HG03354 (cell line): ENCODE measurements around the gene XAB2.
A peak's percentile ranks its signal among the peaks of the same experiment; 100 is the strongest.

Source experiments
- ATAC-seq: cut with Tn5 transposase; IDR thresholded peaks from one replicate; pipeline ENCODE4 v1.9.1; 2021; ENCODE audit warnings: mild to moderate bottlenecking; ENCODE audit not compliant: unreplicated experiment, poor library complexity, severe bottlenecking

Gene XAB2

DNA sequence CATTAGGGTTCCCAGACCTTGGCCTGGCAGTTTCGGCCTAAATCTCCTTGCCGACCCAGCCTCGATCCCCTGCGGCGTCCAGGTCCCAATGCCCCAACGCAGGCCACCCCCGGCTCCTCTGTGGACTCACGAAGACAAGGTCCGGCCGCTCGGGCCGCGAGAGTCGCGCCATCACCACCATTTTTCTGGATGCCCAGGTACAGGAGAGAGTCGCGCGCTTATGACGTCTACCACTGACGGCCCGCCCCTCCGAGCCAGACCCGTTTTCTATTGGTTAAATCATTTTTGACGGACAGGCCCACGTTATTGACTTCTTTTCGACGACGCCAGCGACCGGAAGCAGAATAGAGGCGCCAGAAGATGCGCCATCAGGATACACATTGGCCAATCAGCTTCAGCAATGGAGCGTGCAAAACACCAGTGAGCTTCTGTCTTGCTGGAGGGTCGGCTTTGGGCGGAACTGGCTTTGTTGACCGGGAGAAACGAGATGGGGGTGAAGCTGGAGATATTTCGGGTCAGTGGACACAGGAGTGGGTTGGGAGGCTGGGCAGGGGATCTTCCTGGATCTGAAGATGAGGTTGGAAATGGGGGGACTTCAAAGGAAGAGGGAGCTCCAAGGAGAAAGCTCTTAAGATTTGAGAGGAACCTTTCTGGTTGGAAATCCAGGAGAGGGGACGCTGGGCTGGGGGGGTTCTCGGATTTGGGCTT, at the start of gene XAB2, which contains the start of gene PET100:
TSS of gene XAB2 (minus strand) at position 199 of the 708 bp plus-strand sequence. CDS start at position 181, 18 bp downstream.
TSS of gene PET100 (plus strand) at position 447 of the 708 bp plus-strand sequence. CDS start at position 488, 41 bp downstream.
- peak; percentile 92 for ATAC-seq

DNA sequence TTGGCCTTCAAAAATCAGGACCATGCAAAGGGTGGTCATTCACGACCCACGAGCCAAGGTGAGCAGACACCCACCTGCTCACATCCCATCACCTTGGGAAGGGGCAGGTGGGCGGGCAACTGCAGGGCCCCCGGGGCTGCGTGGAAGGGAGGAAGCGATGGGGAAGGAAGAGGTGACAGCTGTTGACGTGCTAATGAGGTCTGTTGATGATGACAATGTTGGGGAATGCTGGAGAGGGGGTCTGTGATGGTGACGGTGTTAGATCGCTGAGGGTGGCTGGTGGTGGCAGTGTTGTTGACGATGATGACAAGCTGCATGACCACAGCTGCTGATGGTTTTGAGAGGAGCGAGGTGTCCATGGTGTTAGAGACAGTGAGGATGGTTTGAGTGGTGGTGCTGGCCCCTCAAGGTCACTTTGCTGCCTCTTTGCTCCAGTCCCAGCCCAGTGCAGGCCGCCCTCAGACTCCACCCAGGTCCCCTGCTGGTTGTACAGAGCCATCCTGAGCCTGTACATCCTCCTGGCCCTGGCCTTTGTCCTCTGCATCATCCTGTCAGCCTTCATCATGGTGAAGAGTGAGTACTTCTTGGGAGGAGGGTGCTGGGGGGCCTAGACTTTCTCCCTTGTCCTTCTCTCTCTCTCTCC, 48.4 kb upstream of the XAB2 start:
- ATAC-seq: no peak

DNA sequence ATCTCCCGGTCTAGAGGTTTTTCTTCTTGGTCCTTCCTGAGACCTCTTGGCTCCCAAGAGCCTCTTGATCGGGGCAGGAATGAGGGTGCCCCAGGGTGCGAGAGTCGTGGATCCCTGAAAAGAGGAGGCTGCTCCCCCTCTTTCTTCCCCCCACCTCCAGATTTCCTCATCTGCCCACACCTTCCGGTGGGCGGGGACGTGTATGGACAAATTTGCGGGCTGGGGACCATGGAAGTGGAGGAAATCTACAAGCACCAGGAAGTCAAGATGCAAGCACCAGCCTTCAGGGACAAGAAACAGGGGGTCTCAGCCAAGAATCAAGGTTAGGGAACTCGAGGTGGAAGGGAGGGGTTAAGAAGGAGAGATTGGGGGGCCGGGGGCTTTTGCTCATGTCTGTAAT, 47.5 kb upstream of the XAB2 start, which contains the start of gene MCEMP1:
TSS of gene MCEMP1 (plus strand) at position 237 of the 400 bp plus-strand sequence. CDS start at position 268, 31 bp downstream.
- ATAC-seq: no peak

DNA sequence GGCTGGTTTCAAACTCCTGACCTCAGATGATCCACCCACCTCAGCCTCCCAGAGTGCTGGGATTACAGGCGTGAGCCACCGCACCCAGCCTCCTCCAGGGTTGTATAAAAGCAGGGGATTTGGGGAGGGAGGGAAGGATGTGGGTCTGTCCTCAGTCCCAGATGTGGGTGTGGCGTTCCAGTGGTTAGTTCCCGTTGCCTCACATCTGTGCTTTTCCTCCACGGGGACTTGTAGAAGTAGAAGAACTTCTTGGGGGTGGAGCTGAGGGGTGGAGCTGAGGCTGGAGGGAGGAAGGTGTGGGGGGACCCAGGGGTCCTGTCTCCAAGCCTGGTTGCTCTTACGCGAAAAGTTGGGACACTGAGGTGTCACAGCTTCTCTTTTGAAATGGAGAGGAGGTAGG, 47.0 kb upstream of the XAB2 start:
- no peak for ATAC-seq

- ATAC-seq: no peak
These were observed 45.0 kb upstream of the XAB2 start for GRCh38 chr19:7674010-7675005.

GRCh38 chr19:7672522-7672921, 43.2 kb upstream of the XAB2 start:
- no peak for ATAC-seq

GRCh38 chr19:7670790-7671189, 41.4 kb upstream of the XAB2 start:
- ATAC-seq: no peak

GRCh38 chr19:7670150-7670783, 40.9 kb upstream of the XAB2 start:
- no peak for ATAC-seq

- no peak for ATAC-seq
These were observed 40.3 kb upstream of the XAB2 start for GRCh38 chr19:7669641-7670040.

DNA sequence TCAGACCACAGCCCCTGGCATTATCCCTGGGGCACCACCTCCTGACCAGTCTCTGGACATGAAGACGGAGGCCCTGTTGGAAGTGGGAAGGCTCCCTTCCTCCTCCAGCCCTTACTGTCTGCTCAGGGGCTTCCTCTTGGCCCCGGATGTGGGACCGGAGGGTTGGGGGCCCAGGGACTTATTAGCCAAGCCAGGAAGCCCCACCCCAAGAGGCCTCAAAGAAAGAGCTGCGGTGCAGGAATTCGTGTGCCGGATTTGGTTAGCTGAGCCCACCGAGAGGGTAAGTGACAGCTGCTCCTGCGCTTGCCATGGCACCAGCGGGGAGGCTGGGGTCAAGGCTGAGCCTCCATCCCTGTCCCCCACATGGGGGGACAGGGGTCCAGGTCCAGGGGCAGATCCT, 39.5 kb upstream of the XAB2 start, which contains the start of gene RETN:
TSS of gene RETN (plus strand) at position 208 of the 400 bp plus-strand sequence. CDS start 278 bp downstream, outside the sequence.
- no peak for ATAC-seq

GRCh38 chr19:7665076-7665475, 35.7 kb upstream of the XAB2 start:
- ATAC-seq: no peak

GRCh38 chr19:7663706-7664105, 34.4 kb upstream of the XAB2 start:
- no peak for ATAC-seq

GRCh38 chr19:7662657-7663056, 33.3 kb upstream of the XAB2 start:
- no peak for ATAC-seq

- ATAC-seq: no peak
These were observed 32.6 kb upstream of the XAB2 start for GRCh38 chr19:7661744-7662538.

DNA sequence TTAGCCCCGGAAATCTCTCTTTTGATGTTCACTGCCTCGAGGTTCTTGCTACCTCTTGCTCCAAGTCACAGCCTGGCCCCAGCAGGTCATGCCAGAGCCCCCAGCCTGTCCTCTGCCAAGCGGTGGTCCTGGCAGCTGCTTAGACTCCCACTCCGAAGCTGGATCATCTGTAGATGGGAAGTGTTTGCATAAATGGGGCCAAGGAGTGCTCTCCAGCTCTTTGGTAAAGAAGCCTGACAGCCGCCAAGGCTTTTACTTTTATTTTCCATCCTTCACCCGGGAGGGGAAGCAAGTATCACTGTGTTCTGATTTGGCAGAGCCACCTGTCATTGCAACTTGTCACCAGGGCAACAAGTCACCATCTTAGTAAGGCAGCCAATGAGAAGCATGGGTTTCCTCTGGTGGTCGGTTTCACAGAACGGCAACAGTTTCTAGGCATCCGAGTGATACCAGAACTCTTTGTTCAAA, 28.9 kb upstream of the XAB2 start:
- peak; percentile 72 for ATAC-seq

- no peak for ATAC-seq
These were observed 27.9 kb upstream of the XAB2 start for GRCh38 chr19:7657131-7657751.

GRCh38 chr19:7655581-7655980, 26.2 kb upstream of the XAB2 start:
- no peak for ATAC-seq

GRCh38 chr19:7654401-7654800, 25.1 kb upstream of the XAB2 start:
- ATAC-seq: no peak
